ENCODE data around the gene NKAIN1.
"Not testable (repeated sequence)": the region's sequence is repeated elsewhere in the genome, so short reads cannot be mapped to it uniquely, and the experiment has no call there.

Gene NKAIN1

DNA sequence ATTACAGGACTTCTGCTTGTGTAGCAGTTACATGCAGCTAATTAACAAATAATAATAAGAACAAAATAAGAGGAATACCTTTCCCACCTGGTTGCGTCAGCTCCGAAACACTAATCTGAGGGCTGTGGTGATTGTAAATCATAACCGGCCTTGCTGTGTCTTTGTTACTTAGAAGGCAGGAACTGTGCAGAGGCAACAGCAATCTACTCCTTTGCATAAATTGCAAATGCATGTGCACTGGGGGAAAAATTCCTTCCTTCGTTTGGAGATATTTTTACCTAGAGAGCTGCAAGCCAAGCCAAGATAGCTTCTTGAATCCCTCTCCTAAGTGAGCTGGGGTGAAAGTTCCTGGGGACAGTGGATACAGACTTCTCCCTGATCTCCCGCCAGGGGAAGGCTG lies 46.0 kb downstream of the NKAIN1 start:
- H3K36me3 ChIP-seq (ENCODE audit: insufficient read depth, low read length), result no peaks in the 10 kb centered on the region
- no peaks in the 10 kb centered on the region for H3K27me3 ChIP-seq (ENCODE audit: control insufficient read depth in 1 of 2, insufficient read depth in 2 of 2, low read length in 2 of 2)
- no peaks in the 10 kb centered on the region for H3K9me3 ChIP-seq (ENCODE audit: low read length)
- H3K4me3 ChIP-seq (ENCODE audit: low read depth in 1 of 2, low read length in 2 of 2), result no peak overlapping the region
- H3K27ac ChIP-seq (ENCODE audit: low read depth, low read length), result no peak overlapping the region
- H3K4me1 ChIP-seq (ENCODE audit: insufficient read depth, low read length), result no peaks in the 10 kb centered on the region
- no peak overlapping the region for H3K9ac ChIP-seq (ENCODE audit: low read length)

GRCh38 chr1:31191281-31191680 lies 48.4 kb downstream of the NKAIN1 start:
- H3K4me3 ChIP-seq (ENCODE audit: low read depth in 1 of 2, low read length in 2 of 2), result no peak overlapping the region
- H3K27me3 ChIP-seq (ENCODE audit: control insufficient read depth in 1 of 2, insufficient read depth in 2 of 2, low read length in 2 of 2), result no peaks in the 10 kb centered on the region
- H3K9ac ChIP-seq (ENCODE audit: low read length), result no peak overlapping the region
- H3K4me1 ChIP-seq (ENCODE audit: insufficient read depth, low read length), result no peaks in the 10 kb centered on the region
- H3K9me3 ChIP-seq (ENCODE audit: low read length), result no peaks in the 10 kb centered on the region
- H3K36me3 ChIP-seq (ENCODE audit: insufficient read depth, low read length), result no peaks in the 10 kb centered on the region
- no peak overlapping the region for H3K27ac ChIP-seq (ENCODE audit: low read depth, low read length)

GRCh38 chr1:31189696-31190674 lies 49.7 kb downstream of the NKAIN1 start:
- Histone ChIP-seq H3K27me3 (ENCODE audit: control insufficient read depth in 1 of 2, insufficient read depth in 2 of 2, low read length in 2 of 2) (no peaks in the 10 kb centered on the region), H3K36me3 (ENCODE audit: insufficient read depth, low read length) (no peaks in the 10 kb centered on the region), H3K9me3 (ENCODE audit: low read length) (no peaks in the 10 kb centered on the region), H3K4me3 (ENCODE audit: low read depth in 1 of 2, low read length in 2 of 2) (no peak overlapping the region), H3K27ac (ENCODE audit: low read depth, low read length) (no peak overlapping the region), H3K4me1 (ENCODE audit: insufficient read depth, low read length) (no peaks in the 10 kb centered on the region), H3K9ac (ENCODE audit: low read length) (no peak overlapping the region)

DNA sequence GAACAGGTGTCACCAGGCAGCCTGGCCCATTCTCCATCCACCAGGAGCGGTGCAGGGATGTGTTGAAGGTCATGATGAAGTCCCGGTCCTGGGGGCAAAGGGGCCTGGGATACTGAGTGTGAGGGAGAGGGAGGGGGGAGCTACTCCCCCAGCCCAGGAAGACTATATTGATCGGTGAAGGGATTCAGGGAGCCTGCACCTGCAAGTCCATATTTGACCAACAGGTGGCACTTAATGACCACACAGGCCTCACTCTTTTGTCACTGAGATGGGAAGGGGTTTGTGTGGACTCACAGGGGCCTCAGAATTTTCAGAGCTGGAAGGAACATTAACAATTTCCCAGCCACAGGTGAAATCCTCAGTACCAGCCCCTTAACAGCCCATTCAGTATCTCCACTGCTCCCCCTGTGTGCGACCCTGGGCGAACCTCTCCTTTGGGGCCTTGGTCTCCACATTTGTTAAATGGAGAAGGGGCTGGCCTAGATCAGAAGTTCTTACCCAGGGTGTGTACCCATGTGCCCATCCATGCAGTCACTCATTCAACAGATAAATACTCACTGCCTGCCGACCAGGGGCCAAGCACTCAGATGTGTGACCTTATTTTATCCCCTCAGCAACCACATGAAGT lies 55.6 kb downstream of the NKAIN1 start:
- no peak overlapping the region for H3K4me3 ChIP-seq (ENCODE audit: low read depth in 1 of 2, low read length in 2 of 2)
- H3K9ac ChIP-seq (ENCODE audit: low read length), result no peak overlapping the region
- no peaks in the 10 kb centered on the region for H3K4me1 ChIP-seq (ENCODE audit: insufficient read depth, low read length)
- no peaks in the 10 kb centered on the region for H3K9me3 ChIP-seq (ENCODE audit: low read length)
- no peak overlapping the region for H3K27ac ChIP-seq (ENCODE audit: low read depth, low read length)
- H3K36me3 ChIP-seq (ENCODE audit: insufficient read depth, low read length), result no peaks in the 10 kb centered on the region
- H3K27me3 ChIP-seq (ENCODE audit: control insufficient read depth in 1 of 2, insufficient read depth in 2 of 2, low read length in 2 of 2), result peaks cover 6 to 28% of the 10 kb centered on the region in 2 donors

DNA sequence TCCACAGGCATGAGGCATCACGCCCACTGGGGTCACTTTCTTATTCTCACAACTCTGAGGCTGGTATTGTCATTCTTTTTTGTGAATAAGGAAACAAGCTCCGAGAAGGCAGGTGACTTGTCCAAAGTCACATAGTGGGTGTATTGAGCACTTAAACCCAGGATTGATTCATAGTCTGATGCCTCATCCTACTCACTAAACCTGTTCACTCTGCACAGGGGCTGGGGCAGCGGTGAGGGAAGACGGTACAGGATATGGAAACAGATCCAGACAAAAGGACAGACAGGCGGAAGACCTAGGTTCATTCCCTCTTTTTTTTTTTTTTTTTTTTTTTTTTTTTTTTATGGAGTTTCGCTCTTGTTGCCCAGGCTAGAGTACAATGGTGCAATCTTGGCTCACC lies 56.6 kb downstream of the NKAIN1 start:
- Histone ChIP-seq H3K4me1 (ENCODE audit: insufficient read depth, low read length) (no peaks in the 10 kb centered on the region), H3K27ac (ENCODE audit: low read depth, low read length) (no peak overlapping the region), H3K4me3 (ENCODE audit: low read depth in 1 of 2, low read length in 2 of 2) (no peak overlapping the region), H3K36me3 (ENCODE audit: insufficient read depth, low read length) (no peaks in the 10 kb centered on the region), H3K9ac (ENCODE audit: low read length) (no peak overlapping the region), H3K27me3 (ENCODE audit: control insufficient read depth in 1 of 2, insufficient read depth in 2 of 2, low read length in 2 of 2) (peaks cover 6 to 28% of the 10 kb centered on the region in 2 donors), H3K9me3 (ENCODE audit: low read length) (no peaks in the 10 kb centered on the region)

DNA sequence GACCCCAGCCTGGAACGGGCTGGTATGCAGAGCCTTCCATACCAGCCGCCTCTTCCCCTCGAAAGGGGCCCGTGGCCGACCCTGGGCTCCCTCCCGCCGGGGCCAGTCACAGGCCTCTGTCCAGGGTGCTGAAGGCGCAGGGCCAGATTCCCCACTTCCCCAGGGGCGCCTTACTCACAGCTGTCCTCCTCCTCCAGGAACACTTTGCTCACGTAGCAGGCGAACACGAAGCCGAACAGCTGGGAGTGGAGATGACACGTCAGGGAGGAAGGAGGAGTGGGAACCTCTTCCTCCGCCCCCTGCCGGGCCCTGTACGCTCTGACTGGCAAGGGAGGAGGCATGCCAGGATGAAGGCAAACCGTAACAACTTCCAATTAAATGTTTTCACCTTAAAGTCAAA lies 57.3 kb downstream of the NKAIN1 start:
- H3K9me3 ChIP-seq (ENCODE audit: low read length), result no peaks in the 10 kb centered on the region
- H3K4me3 ChIP-seq (ENCODE audit: low read depth in 1 of 2, low read length in 2 of 2), result no peak overlapping the region
- H3K9ac ChIP-seq (ENCODE audit: low read length), result no peak overlapping the region

DNA sequence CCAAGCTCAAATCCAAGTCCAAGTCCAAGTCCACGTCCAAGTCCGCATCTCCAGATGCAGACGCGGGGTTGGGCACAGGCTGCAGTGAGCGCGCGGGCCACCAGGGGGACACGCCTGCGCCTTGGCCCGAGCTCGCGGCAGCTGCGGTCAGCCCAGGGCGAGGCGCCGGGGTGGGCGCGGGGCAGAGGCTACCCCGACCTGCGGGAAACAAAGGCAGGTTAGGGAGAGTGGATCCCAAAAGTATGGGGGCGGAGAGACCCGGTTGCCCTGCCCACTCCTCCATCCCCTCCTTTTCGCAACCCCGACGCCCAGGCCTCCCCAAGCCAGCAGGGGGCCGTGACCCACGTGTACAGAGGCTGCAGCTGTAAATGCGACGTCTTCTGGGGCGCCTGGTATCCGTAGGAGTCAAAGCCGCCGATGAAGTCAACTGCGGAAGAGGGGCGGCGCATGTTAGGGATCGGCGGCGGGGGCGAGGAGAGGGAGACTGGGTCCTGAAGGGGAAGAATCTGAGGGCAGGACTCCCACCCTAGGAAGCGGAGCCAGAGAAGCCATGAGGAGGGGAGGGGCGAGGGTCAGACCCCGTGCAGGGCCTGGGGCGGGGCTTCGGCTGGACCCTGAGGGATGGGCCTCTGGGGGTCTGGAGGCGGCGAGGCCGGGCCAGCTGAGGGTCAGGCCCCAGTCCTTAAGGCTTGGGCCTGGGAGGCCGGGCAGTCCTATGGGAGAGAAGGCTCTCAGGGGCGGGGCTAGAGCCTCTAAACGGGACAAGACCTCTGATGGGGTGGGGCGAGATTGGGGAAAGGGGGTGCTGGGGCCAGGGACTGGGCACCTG lies 58.0 kb downstream of the NKAIN1 start:
- H3K4me1 ChIP-seq (ENCODE audit: insufficient read depth, low read length), result no peaks in the 10 kb centered on the region
- H3K9ac ChIP-seq (ENCODE audit: low read length), result no peak overlapping the region
- no peak overlapping the region for H3K4me3 ChIP-seq (ENCODE audit: low read depth in 1 of 2, low read length in 2 of 2)
- no peaks in the 10 kb centered on the region for H3K9me3 ChIP-seq (ENCODE audit: low read length)
- H3K27ac ChIP-seq (ENCODE audit: low read depth, low read length), result no peak overlapping the region
- H3K27me3 ChIP-seq (ENCODE audit: control insufficient read depth in 1 of 2, insufficient read depth in 2 of 2, low read length in 2 of 2), result peaks cover 6 to 28% of the 10 kb centered on the region in 2 donors
- no peaks in the 10 kb centered on the region for H3K36me3 ChIP-seq (ENCODE audit: insufficient read depth, low read length)

More for the DNA sequence above, 57.3 kb downstream of the NKAIN1 start:
- Histone ChIP-seq H3K27me3 (ENCODE audit: control insufficient read depth in 1 of 2, insufficient read depth in 2 of 2, low read length in 2 of 2) (peaks cover 6 to 28% of the 10 kb centered on the region in 2 donors), H3K27ac (ENCODE audit: low read depth, low read length) (no peak overlapping the region), H3K36me3 (ENCODE audit: insufficient read depth, low read length) (no peaks in the 10 kb centered on the region), H3K4me1 (ENCODE audit: insufficient read depth, low read length) (no peaks in the 10 kb centered on the region)

- Histone ChIP-seq H3K4me1 (ENCODE audit: insufficient read depth, low read length) (no peaks in the 10 kb centered on the region), H3K27ac (ENCODE audit: low read depth, low read length) (no peak overlapping the region), H3K9me3 (ENCODE audit: low read length) (no peaks in the 10 kb centered on the region), H3K4me3 (ENCODE audit: low read depth in 1 of 2, low read length in 2 of 2) (no peak overlapping the region), H3K9ac (ENCODE audit: low read length) (no peak overlapping the region), H3K27me3 (ENCODE audit: control insufficient read depth in 1 of 2, insufficient read depth in 2 of 2, low read length in 2 of 2) (peaks cover 6 to 28% of the 10 kb centered on the region in 2 donors), H3K36me3 (ENCODE audit: insufficient read depth, low read length) (no peaks in the 10 kb centered on the region)
Measured at GRCh38 chr1:31180338-31180737, 59.3 kb downstream of the NKAIN1 start.

DNA sequence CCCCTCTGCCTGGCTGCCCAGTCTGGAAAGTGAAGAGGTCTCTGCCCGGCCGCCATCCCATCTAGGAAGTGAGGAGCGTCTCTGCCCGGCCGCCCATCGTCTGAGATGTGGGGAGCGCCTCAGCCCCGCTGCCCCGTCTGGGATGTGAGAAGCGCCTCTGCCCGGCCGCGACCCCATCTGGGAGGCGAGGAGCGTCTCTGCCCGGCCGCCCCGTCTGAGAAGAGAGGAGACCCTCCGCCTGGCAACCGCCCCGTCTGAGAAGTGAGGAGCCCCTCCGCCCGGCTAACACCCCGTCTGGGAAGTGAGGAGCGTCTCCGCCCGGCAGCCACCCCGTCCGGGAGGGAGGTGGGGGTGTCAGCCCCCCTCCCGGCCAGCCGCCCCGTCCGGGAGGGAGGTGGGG lies 63.4 kb downstream of the NKAIN1 start:
- not testable (repeated sequence) for H3K4me3 ChIP-seq (ENCODE audit: low read depth in 1 of 2, low read length in 2 of 2); H3K27ac ChIP-seq (ENCODE audit: low read depth, low read length); H3K36me3 ChIP-seq (ENCODE audit: insufficient read depth, low read length); H3K9ac ChIP-seq (ENCODE audit: low read length); H3K9me3 ChIP-seq (ENCODE audit: low read length); H3K4me1 ChIP-seq (ENCODE audit: insufficient read depth, low read length)
- peaks cover 6 to 18% of the 10 kb centered on the region in 2 donors for H3K27me3 ChIP-seq (ENCODE audit: control insufficient read depth in 1 of 2, insufficient read depth in 2 of 2, low read length in 2 of 2)

GRCh38 chr1:31170486-31170735 lies 69.3 kb downstream of the NKAIN1 start:
- peaks cover 9% of the 10 kb centered on the region for H3K4me1 ChIP-seq (ENCODE audit: insufficient read depth, low read length)
- no peak overlapping the region for H3K4me3 ChIP-seq (ENCODE audit: low read depth in 1 of 2, low read length in 2 of 2)
- no peaks in the 10 kb centered on the region for H3K36me3 ChIP-seq (ENCODE audit: insufficient read depth, low read length)
- H3K9me3 ChIP-seq (ENCODE audit: low read length), result no peaks in the 10 kb centered on the region
- H3K27ac ChIP-seq (ENCODE audit: low read depth, low read length), result no peak overlapping the region
- H3K27me3 ChIP-seq (ENCODE audit: control insufficient read depth in 1 of 2, insufficient read depth in 2 of 2, low read length in 2 of 2), result no peaks in the 10 kb centered on the region
- no peak overlapping the region for H3K9ac ChIP-seq (ENCODE audit: low read length)

DNA sequence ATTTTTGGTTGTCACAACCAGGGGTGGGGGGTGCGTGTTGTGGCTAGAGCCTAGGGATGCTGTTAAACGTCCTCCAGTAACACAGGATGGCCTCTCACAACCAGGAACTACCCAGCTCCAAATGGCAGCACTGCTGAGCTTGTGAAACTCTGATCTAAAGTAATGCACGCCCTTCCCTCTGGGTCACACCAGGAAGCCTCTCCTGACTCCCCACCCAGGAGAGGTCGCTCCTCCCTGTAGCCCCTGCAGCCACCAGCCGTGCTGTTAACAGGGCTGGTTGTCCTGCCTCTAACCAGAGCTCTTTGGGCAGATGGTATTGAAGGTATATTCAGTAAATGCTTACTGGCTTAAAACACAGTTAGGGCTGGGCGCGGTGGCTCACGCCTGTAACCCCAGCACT lies 73.2 kb downstream of the NKAIN1 start:
- no peak overlapping the region for H3K27ac ChIP-seq (ENCODE audit: low read depth, low read length)
- H3K4me1 ChIP-seq (ENCODE audit: insufficient read depth, low read length), result peaks cover 9% of the 10 kb centered on the region

More for the DNA sequence above, 73.2 kb downstream of the NKAIN1 start:
- Histone ChIP-seq H3K27me3 (ENCODE audit: control insufficient read depth in 1 of 2, insufficient read depth in 2 of 2, low read length in 2 of 2) (no peaks in the 10 kb centered on the region), H3K36me3 (ENCODE audit: insufficient read depth, low read length) (no peaks in the 10 kb centered on the region), H3K4me3 (ENCODE audit: low read depth in 1 of 2, low read length in 2 of 2) (no peak overlapping the region), H3K9ac (ENCODE audit: low read length) (no peak overlapping the region), H3K9me3 (ENCODE audit: low read length) (no peaks in the 10 kb centered on the region)
